Stomach (tissue), 9 donors: Measurements from ENCODE around the gene SNCA. TPM values are rescaled to one million over a fixed set of nuclear protein-coding genes. Genes with fewer than 3 reads are reported as not detected.

Experiments
- DNase-seq, 2 donors: peaks; one replicate each; pipeline versions ENCODE4 v3.0.0 to v3.0.0-alpha.2; 2013 to 2019
- H3K27ac ChIP-seq, 5 donors: fragments of 200-600 bp in 4 of 5; sonication (generic) in 4 of 5; one replicate each; pipeline ENCODE4 v1.5.1; 2013 to 2019; ENCODE audit warnings: mild to moderate bottlenecking in 1 of 5, moderate library complexity in 1 of 5
- H3K27me3 ChIP-seq, 3 donors: fragments of 200-600 bp; sonication (generic); one replicate each; pipeline ENCODE4 v1.5.1; 2017 to 2019; ENCODE audit warnings: mixed run types in 1 of 3
- H3K36me3 ChIP-seq, 4 donors: fragments of 200-600 bp; sonication (generic); 1 replicate in 3 of 4; 2 replicates in 1 of 4; pipeline ENCODE4 v1.5.1; 2016 to 2019
- H3K4me1 ChIP-seq, 4 donors: fragments of 200-600 bp; sonication (generic); one replicate each; pipeline ENCODE4 v1.5.1; 2016 to 2019
- H3K4me3 ChIP-seq, 4 donors: fragments of 200-600 bp; sonication (generic) in 3 of 4; one replicate each; pipeline ENCODE4 v1.5.1; 2016 to 2019; ENCODE audit warnings: mild to moderate bottlenecking in 1 of 4
- H3K9me3 ChIP-seq, 4 donors: fragments of 200-600 bp; sonication (generic); one replicate each; pipeline ENCODE4 v1.5.1; 2016 to 2019
- EP300 ChIP-seq: sonication (generic); formaldehyde crosslinking; IDR thresholded peaks from one replicate; pipeline ENCODE4 v1.6.1; 2017; ENCODE audit warnings: antibody characterized with exemption
- POLR2A ChIP-seq, 4 donors: fragments of 450-650 bp; IDR thresholded peaks; one replicate each; pipeline ENCODE4 v1.6.1; 2016; ENCODE audit warnings: antibody characterized with exemption in 4 of 4, control low read depth in 2 of 4, mild to moderate bottlenecking in 1 of 4, moderate library complexity in 1 of 4
- POLR2AphosphoS5 ChIP-seq, 3 donors: sonication (generic); formaldehyde crosslinking; IDR thresholded peaks; one replicate each; pipeline ENCODE4 v1.6.1; 2016; ENCODE audit warnings: antibody characterized with exemption in 3 of 3
- WGBS, 5 donors: extraction: QIAGEN DNeasy Blood & Tissue Kit in 3 of 5; methylation state at CpG; one replicate each; pipeline versions ENCODE4 v1.1.5 to v1.1.7; 2013 to 2018; 5-methylcytosine and 5-hydroxymethylcytosine counted together
- intact Hi-C: fragments of 100-400 bp; cut with DNase I; formaldehyde crosslinking; loops from one replicate; pipeline ENCODE4 v1.15.1; 2023; ENCODE audit warnings: low total_unique reads
- polyA plus RNA-seq, 3 donors: library from polyadenylated mRNA; stranded (reverse); fragments of 200-250 nt; gene quantifications; one replicate each; pipeline ENCODE4 v1.2.3, GENCODE V29; 2013
- total RNA-seq, 5 donors: library from RNA; depleted of rRNA; stranded (reverse); fragments of >200 nt; gene quantifications; one replicate each; pipeline versions ENCODE4 v1.1.0 to v1.2.3, GENCODE V29; 2014 to 2016
- TF ChIP-seq, protein P1 (sequence below), 7 experiments: fragments of 450-650 bp in 4 of 7; fragments of 200-600 bp in 3 of 7; sonication (generic) in 3 of 7; IDR thresholded peaks; one replicate each; pipeline ENCODE4 v1.5.1; 2016 to 2019; ENCODE audit warnings: antibody characterized with exemption in 7 of 7, control low read depth in 2 of 7, mild to moderate bottlenecking in 1 of 7
- donor health status: healthy with polysubstance abuse.
- donor health status: Bipolar disorder and iron deficiency.
- donor health status: healthy.

Gene SNCA
- total and polyA plus RNA-seq, 8 donors: 0.58 to 152 (median 5.8) TPM; not detected in 2

DNA sequence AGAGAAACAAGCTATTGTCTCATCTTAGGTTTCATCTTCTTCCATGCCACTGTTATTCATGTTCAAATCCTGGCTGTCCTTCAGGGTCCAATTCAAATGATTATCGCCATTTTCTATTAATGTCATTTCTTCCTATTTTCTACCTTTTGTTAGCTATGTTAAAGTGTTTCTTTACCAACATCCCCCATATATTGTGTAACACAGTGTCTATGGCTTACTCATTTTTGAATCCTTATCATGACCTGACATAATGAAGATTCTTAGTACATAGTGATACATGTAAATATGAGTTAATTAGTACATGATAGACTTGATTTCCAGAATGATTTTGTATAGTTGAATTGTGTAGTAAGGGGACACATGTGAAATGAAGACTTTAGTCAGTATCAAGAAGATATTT is 152.4 kb downstream of the SNCA start:
- intact Hi-C loops: no loop called here
- DNase-seq: no peak
- TF ChIP-seq EP300 (no peak), POLR2A (IDR thresholded peaks at IDR 0.05) (no peak), POLR2AphosphoS5 (IDR thresholded peaks at IDR 0.05) (no peak)
- no peaks in the 10 kb centered on the region for H3K4me1 ChIP-seq
- WGBS, 5 donors: 92 to 98% (median 94%) methylated on average over 1 of the region's 1 CpG
- no peak overlapping the region for H3K4me3 ChIP-seq
- H3K36me3 ChIP-seq: no peaks in the 10 kb centered on the region
- H3K27ac ChIP-seq: no peak overlapping the region
- H3K9me3 ChIP-seq: no peaks in the 10 kb centered on the region
- H3K27me3 ChIP-seq: no peaks in the 10 kb centered on the region

DNA sequence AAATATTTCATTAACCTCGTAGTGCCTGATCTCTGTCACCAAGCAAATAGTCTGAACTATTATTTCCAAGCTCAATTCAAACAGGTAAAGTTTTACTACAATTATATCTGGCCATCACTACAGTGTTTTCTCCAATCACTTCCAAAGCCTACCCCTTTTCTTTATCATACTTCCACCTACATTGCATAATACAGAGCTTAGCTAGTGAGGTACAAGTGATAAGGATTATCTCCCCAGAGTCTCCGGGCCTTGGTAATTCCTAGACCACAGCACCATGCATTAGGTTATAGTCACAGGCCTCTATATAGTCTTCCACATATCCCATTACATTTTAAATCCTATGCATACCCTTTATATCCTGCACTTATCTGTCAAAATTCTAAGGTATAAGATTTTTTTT is 154.2 kb downstream of the SNCA start:
- intact Hi-C loops: no loop called here
- TF ChIP-seq POLR2AphosphoS5 (IDR thresholded peaks at IDR 0.05) (no peak), EP300 (no peak)
- H3K4me1 ChIP-seq: no peaks in the 10 kb centered on the region
- no peaks in the 10 kb centered on the region for H3K9me3 ChIP-seq
- no peaks in the 10 kb centered on the region for H3K36me3 ChIP-seq
- DNase-seq: no peak
- H3K27me3 ChIP-seq: no peaks in the 10 kb centered on the region
- WGBS, 5 donors: 33 to 64% (median 47%) methylated on average over 2 of the region's 2 CpGs
- H3K27ac ChIP-seq: no peak overlapping the region
- no peak overlapping the region for H3K4me3 ChIP-seq

DNA sequence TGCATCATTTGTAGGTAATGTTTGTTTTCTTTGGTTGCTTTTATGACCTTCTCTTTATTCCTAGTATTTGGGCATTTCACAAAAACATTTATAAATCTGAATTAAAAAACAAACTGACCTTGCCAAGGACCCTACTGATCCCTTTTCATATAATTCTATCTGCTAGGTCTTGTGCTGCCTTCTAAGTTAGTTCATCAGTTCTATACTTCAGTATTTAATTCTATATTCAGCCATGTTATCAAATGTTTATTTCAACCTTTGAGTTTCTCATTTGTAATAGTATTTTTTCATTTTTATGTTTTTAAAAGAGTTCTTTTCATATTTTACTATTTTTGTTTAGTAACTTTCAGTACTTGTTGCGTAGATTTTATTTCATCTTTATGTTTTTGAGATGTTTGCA is 155.3 kb downstream of the SNCA start:
- no peak for TF ChIP-seq POLR2A (IDR thresholded peaks at IDR 0.05)
- no peak for TF ChIP-seq POLR2AphosphoS5 (IDR thresholded peaks at IDR 0.05)
- TF ChIP-seq EP300: no peak
- TF ChIP-seq, protein P1, sequence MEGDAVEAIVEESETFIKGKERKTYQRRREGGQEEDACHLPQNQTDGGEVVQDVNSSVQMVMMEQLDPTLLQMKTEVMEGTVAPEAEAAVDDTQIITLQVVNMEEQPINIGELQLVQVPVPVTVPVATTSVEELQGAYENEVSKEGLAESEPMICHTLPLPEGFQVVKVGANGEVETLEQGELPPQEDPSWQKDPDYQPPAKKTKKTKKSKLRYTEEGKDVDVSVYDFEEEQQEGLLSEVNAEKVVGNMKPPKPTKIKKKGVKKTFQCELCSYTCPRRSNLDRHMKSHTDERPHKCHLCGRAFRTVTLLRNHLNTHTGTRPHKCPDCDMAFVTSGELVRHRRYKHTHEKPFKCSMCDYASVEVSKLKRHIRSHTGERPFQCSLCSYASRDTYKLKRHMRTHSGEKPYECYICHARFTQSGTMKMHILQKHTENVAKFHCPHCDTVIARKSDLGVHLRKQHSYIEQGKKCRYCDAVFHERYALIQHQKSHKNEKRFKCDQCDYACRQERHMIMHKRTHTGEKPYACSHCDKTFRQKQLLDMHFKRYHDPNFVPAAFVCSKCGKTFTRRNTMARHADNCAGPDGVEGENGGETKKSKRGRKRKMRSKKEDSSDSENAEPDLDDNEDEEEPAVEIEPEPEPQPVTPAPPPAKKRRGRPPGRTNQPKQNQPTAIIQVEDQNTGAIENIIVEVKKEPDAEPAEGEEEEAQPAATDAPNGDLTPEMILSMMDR (IDR thresholded peaks at IDR 0.05): no peak
- DNase-seq: no peak
- intact Hi-C loops: no loop called here
- Histone ChIP-seq H3K4me3 (no peak overlapping the region), H3K27ac (no peak overlapping the region), H3K27me3 (no peaks in the 10 kb centered on the region), H3K9me3 (peaks cover 0 to 8% (median 2%) of the 10 kb centered on the region in 4 donors), H3K36me3 (no peaks in the 10 kb centered on the region), H3K4me1 (no peaks in the 10 kb centered on the region)
- 90 to 98% (median 93%) methylated on average over 1 of the region's 1 CpG for WGBS, 5 donors

DNA sequence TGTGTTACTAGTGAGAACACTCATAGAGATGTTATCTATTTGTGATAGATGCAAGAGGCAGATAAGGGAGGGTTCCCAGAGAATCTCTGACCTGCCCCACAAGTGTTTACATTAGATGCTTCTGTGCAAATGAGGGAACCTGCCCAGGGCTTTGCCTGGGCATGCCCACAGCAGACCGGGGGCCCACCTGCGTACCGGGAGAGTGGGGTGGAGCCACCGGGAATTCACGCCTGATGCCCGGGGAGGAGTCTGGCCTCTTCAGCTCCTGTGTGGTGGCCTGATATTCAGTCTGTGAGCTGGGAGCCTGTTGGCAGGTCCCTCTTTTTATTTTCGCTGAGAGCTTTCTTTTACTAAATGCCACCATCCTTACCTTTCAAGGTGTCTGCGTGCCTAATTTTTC is 155.7 kb downstream of the SNCA start:
- Histone ChIP-seq H3K27me3 (no peaks in the 10 kb centered on the region), H3K36me3 (no peaks in the 10 kb centered on the region), H3K9me3 (peaks cover 0 to 13% (median 4%) of the 10 kb centered on the region in 4 donors), H3K4me1 (no peaks in the 10 kb centered on the region), H3K4me3 (no peak overlapping the region), H3K27ac (no peak overlapping the region)
- 82 to 94% (median 84%) methylated on average over 8 of the region's 8 CpGs for WGBS, 5 donors
- intact Hi-C loops: no loop called here
- TF ChIP-seq, protein P1 (IDR thresholded peaks at IDR 0.05): no peak
- TF ChIP-seq EP300 (no peak), POLR2AphosphoS5 (IDR thresholded peaks at IDR 0.05) (no peak), POLR2A (IDR thresholded peaks at IDR 0.05) (no peak)
- no peak for DNase-seq

DNA sequence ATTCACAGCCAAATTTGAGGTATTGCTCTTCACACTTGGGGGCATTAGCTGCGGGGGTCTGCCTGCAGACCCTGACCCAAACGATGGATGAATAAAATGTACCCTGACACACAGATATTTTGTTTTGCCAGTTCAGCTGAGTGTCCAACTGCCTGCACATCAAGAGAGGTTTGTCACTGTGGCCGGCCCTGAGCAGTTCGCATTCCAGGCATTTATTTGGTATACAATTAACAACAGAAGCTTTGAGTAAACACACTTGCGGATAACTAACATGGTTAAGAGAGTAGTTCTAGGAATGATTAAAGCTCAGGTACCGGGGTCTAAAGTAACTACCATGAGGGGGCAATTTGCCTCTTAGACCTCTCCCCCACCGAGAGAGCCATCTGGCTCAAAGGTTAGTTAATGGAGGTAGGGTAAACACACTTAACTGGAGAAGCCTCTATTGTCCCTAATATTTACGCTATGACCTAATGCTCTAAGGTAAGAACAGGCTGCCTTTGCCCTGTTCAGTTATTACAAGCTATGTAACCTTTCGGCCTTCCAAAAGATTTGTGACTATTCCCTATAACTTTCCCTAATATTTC is 162.0 kb downstream of the SNCA start:
- TF ChIP-seq, protein P1 (IDR thresholded peaks at IDR 0.05): no peak
- no peak for TF ChIP-seq POLR2A (IDR thresholded peaks at IDR 0.05)
- no peak for TF ChIP-seq POLR2AphosphoS5 (IDR thresholded peaks at IDR 0.05)
- TF ChIP-seq EP300: no peak
- peak in 1 of 2 donors; percentile 7 for DNase-seq
- no peaks in the 10 kb centered on the region for H3K4me1 ChIP-seq
- H3K4me3 ChIP-seq: no peak overlapping the region
- H3K36me3 ChIP-seq: no peaks in the 10 kb centered on the region
- peaks cover 0 to 13% (median 4%) of the 10 kb centered on the region in 4 donors for H3K9me3 ChIP-seq
- 53 to 63% (median 55%) methylated on average over 9 of the region's 9 CpGs for WGBS, 5 donors
- H3K27me3 ChIP-seq: no peaks in the 10 kb centered on the region
- intact Hi-C loops: no loop called here
- no peak overlapping the region for H3K27ac ChIP-seq

Other genes with a start within 250 kb of the SNCA start
- gene MMRN1, start 57.7 kb upstream of the SNCA start, total RNA-seq: 10 to 100 TPM in 3 of 5 donors, 1 to 10 TPM in 1, under 1 TPM in 1; 0.58 to 73.8 (median 10.1) TPM
- gene MMRN1, start 57.7 kb upstream of the SNCA start, polyA plus RNA-seq: 1 to 10 TPM in 2 of 3 donors, under 1 TPM in 1; 0.93 to 3.8 (median 3.7) TPM